CD14-positive monocyte (primary cell): Measurements from ENCODE around the gene COL17A1. TPM values are rescaled to one million over a fixed set of nuclear protein-coding genes. Genes with fewer than 3 reads are reported as not detected.

Experiments
- DNase-seq, 3 donors: peaks; one replicate each; pipeline ENCODE4 v3.0.0-alpha.2; 2011 to 2022
- H2AFZ ChIP-seq: 2 replicates; pipeline ENCODE4 v1.6.0; 2012; ENCODE audit warnings: mild to moderate bottlenecking, low read depth, low read length, inconsistent platforms; ENCODE audit not compliant: insufficient read depth, poor library complexity, severe bottlenecking
- H3K27ac ChIP-seq, 2 donors: 1 replicate in 1 of 2; 2 replicates in 1 of 2; pipeline ENCODE4 v1.5.1; 2012 to 2013; ENCODE audit warnings: low read length in 2 of 2, control low read depth in 1 of 2, inconsistent platforms in 1 of 2, low read depth in 1 of 2, mild to moderate bottlenecking in 1 of 2
- H3K27me3 ChIP-seq, 2 donors: one replicate each; pipeline versions ENCODE4 v1.6.0 to v1.6.1; 2011 to 2013; ENCODE audit warnings: low read length in 2 of 2; ENCODE audit not compliant: control insufficient read depth in 2 of 2, insufficient read depth in 2 of 2
- H3K36me3 ChIP-seq, 2 donors: replicated peaks in 1 of 2; 1 replicate in 1 of 2; 2 replicates in 1 of 2; pipeline versions ENCODE4 v1.5.1 to v1.6.1; 2012 to 2013; ENCODE audit warnings: low read length in 2 of 2, control low read depth in 1 of 2, inconsistent platforms in 1 of 2, mild to moderate bottlenecking in 1 of 2; ENCODE audit not compliant: insufficient read depth in 2 of 2, control insufficient read depth in 1 of 2
- H3K4me1 ChIP-seq, 2 donors: 1 replicate in 1 of 2; 2 replicates in 1 of 2; pipeline versions ENCODE4 v1.5.1 to v1.6.1; 2012 to 2013; ENCODE audit warnings: low read length in 2 of 2, control low read depth in 1 of 2, inconsistent platforms in 1 of 2, mild to moderate bottlenecking in 1 of 2, moderate library complexity in 1 of 2; ENCODE audit not compliant: insufficient read depth in 2 of 2, control insufficient read depth in 1 of 2
- H3K4me2 ChIP-seq: replicated peaks from 2 replicates; pipeline ENCODE3; 2012; ENCODE audit warnings: low read length, moderate library complexity, mild to moderate bottlenecking; ENCODE audit not compliant: poor library complexity, severe bottlenecking; ENCODE audit errors: extremely low read depth
- H3K4me3 ChIP-seq, 3 experiments: fragments of 200-600 bp in 1 of 3; sonication (generic) in 1 of 3; replicated peaks in 1 of 3; 1 replicate in 2 of 3; 2 replicates in 1 of 3; pipeline ENCODE4 v1.5.1; 2011 to 2013; ENCODE audit warnings: low read length in 3 of 3, mild to moderate bottlenecking in 3 of 3, control low read depth in 2 of 3, low read depth in 2 of 3, inconsistent platforms in 1 of 3, moderate library complexity in 1 of 3
- H3K79me2 ChIP-seq: 2 replicates; pipeline ENCODE4 v1.6.0; 2012; ENCODE audit warnings: mild to moderate bottlenecking, control low read depth, inconsistent platforms, low read length, moderate library complexity; ENCODE audit not compliant: insufficient read depth
- H3K9ac ChIP-seq: 2 replicates; pipeline ENCODE4 v1.6.0; 2017; ENCODE audit warnings: low read length, mild to moderate bottlenecking; ENCODE audit not compliant: insufficient read depth, poor library complexity, severe bottlenecking
- H3K9me3 ChIP-seq, 2 donors: replicated peaks in 1 of 2; 1 replicate in 1 of 2; 2 replicates in 1 of 2; pipeline versions ENCODE4 v1.5.1 to v1.6.1; 2012 to 2013; ENCODE audit warnings: low read length in 2 of 2, control low read depth in 1 of 2; ENCODE audit not compliant: control insufficient read depth in 1 of 2, insufficient read depth in 1 of 2
- H4K20me1 ChIP-seq: 2 replicates; pipeline ENCODE4 v1.6.0; 2012; ENCODE audit warnings: mild to moderate bottlenecking, low read length, control low read depth, moderate library complexity; ENCODE audit not compliant: insufficient read depth
- H3K27ac Mint-ChIP-seq, 7 donors: one replicate each; pipeline ENCODE4 v1.8.0; 2020; ENCODE audit warnings: mild to moderate bottlenecking in 7 of 7, mixed read lengths in 7 of 7, moderate library complexity in 6 of 7, inconsistent platforms in 2 of 7
- H3K27me3 Mint-ChIP-seq, 3 donors: one replicate each; pipeline ENCODE4 v1.8.0; 2021 to 2022; ENCODE audit warnings: low read depth in 3 of 3, mild to moderate bottlenecking in 3 of 3, mixed read lengths in 3 of 3, moderate library complexity in 3 of 3, inconsistent platforms in 1 of 3
- H3K36me3 Mint-ChIP-seq, 2 donors: one replicate each; pipeline ENCODE4 v1.8.0; 2020; ENCODE audit warnings: mixed read lengths in 2 of 2, inconsistent platforms in 1 of 2, mild to moderate bottlenecking in 1 of 2
- H3K4me1 Mint-ChIP-seq: one replicate; pipeline ENCODE4 v1.8.0; 2020; ENCODE audit warnings: mild to moderate bottlenecking, mixed read lengths
- H3K4me3 Mint-ChIP-seq, 2 donors: one replicate each; pipeline ENCODE4 v1.8.0; 2020; ENCODE audit warnings: mild to moderate bottlenecking in 2 of 2, mixed read lengths in 2 of 2, moderate library complexity in 1 of 2
- H3K9me3 Mint-ChIP-seq, 7 donors: one replicate each; pipeline ENCODE4 v1.8.0; 2020 to 2022; ENCODE audit warnings: mixed read lengths in 7 of 7, mild to moderate bottlenecking in 6 of 7, moderate library complexity in 6 of 7, inconsistent platforms in 2 of 7
- WGBS: methylation state at CpG from one replicate; pipeline ENCODE4 v1.1.5; 2013; ENCODE audit warnings: missing lambda C conversion rate; ENCODE audit not compliant: insufficient coverage; 5-methylcytosine and 5-hydroxymethylcytosine counted together
- intact Hi-C, 2 donors: fragments of 100-400 bp; cut with micrococcal nuclease; formaldehyde crosslinking; loops; one replicate each; pipeline versions ENCODE4 v1.15.0 to v1.15.1; 2023
- polyA plus RNA-seq, 3 donors: library from polyadenylated mRNA; depleted of rRNA in 1 of 3; unstranded in 2 of 3; stranded (reverse) in 1 of 3; fragments of 300-500 nt in 2 of 3; fragments of >200 nt in 1 of 3; fragmentation: Illumina TruSeq in 2 of 3; gene quantifications; 1 replicate in 2 of 3; 2 replicates in 1 of 3; pipeline ENCODE4 v1.2.3, GENCODE V29; 2012 to 2021
- TF ChIP-seq, protein P1 (sequence below): fragments of 200-600 bp; IDR thresholded peaks from one replicate; pipeline ENCODE4 v1.8.0; 2022; ENCODE audit warnings: antibody characterized with exemption, mild to moderate bottlenecking

Gene COL17A1
- polyA plus RNA-seq, 3 donors = not detected

DNA sequence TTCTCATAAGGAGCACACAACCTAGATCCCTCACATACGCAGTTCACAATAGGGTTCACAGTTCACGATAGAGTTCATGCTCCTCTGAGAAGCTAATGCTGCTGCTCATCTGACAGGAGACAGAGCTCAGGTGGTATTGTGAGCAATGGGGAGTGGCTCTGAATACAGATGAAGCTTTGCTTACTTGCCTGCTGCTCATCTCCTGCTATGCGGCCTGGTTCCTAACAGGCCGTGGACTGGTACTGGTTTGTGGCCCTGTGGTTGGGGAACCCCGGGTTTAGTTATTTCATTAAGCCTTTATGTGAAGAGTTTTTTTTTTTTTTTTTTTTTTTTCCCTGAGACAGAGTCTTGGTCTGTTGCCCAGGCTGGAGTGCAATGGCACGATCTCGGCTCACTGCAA is 99.3 kb downstream of the COL17A1 start:
- H3K4me2 ChIP-seq = no peak overlapping the region
- peaks cover 77% of the 10 kb centered on the region for H3K79me2 ChIP-seq
- WGBS = 89% methylated on average over 3 of the region's 7 CpGs
- H3K4me1 ChIP-seq = peaks cover 8 to 12% of the 10 kb centered on the region in 2 donors
- no peak overlapping the region for H3K27ac Mint-ChIP-seq
- H3K4me1 Mint-ChIP-seq = peaks cover 39% of the 10 kb centered on the region
- H2AFZ ChIP-seq = no peak overlapping the region
- TF ChIP-seq, protein P1, sequence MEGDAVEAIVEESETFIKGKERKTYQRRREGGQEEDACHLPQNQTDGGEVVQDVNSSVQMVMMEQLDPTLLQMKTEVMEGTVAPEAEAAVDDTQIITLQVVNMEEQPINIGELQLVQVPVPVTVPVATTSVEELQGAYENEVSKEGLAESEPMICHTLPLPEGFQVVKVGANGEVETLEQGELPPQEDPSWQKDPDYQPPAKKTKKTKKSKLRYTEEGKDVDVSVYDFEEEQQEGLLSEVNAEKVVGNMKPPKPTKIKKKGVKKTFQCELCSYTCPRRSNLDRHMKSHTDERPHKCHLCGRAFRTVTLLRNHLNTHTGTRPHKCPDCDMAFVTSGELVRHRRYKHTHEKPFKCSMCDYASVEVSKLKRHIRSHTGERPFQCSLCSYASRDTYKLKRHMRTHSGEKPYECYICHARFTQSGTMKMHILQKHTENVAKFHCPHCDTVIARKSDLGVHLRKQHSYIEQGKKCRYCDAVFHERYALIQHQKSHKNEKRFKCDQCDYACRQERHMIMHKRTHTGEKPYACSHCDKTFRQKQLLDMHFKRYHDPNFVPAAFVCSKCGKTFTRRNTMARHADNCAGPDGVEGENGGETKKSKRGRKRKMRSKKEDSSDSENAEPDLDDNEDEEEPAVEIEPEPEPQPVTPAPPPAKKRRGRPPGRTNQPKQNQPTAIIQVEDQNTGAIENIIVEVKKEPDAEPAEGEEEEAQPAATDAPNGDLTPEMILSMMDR = no peak
- peaks cover 11 to 16% of the 10 kb centered on the region in 2 donors for H3K36me3 Mint-ChIP-seq
- no peak overlapping the region for H3K9ac ChIP-seq
- no peak overlapping the region for H3K27ac ChIP-seq
- H3K36me3 ChIP-seq = peaks cover 5 to 6% of the 10 kb centered on the region in 2 donors
- H3K4me3 ChIP-seq = no peak overlapping the region
- H3K27me3 ChIP-seq = no peaks in the 10 kb centered on the region
- H4K20me1 ChIP-seq = peaks cover 87% of the 10 kb centered on the region
- no peaks in the 10 kb centered on the region for H3K9me3 Mint-ChIP-seq
- H3K9me3 ChIP-seq = no peaks in the 10 kb centered on the region
- peaks cover 0 to 1% (median 0%) of the 10 kb centered on the region in 3 donors for H3K27me3 Mint-ChIP-seq
- intact Hi-C loops = no loop called here
- DNase-seq = no peak
- no peak overlapping the region for H3K4me3 Mint-ChIP-seq

DNA sequence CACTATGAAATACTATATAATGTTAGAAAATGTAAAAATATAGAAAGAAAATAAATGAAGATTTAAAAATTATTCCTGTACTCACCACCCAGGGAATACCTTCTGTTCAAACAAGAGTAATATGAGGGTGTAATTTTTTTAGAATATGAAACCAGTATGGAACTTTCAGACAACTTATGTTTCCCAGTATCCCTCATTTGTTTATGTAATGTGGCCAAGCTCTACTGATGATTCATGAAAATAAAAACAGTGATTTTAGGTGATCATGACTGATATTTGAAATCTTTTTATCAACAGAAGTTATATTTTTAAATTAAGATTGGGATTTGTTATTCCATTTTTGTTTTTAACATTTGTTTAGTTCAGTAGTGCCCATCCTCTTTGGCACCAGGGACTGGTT is 100.0 kb downstream of the COL17A1 start:
- H3K27me3 ChIP-seq = no peaks in the 10 kb centered on the region
- Mint-ChIP-seq H3K27me3 (peaks cover 0 to 1% (median 0%) of the 10 kb centered on the region in 3 donors), H3K9me3 (no peaks in the 10 kb centered on the region), H3K4me1 (peaks cover 44% of the 10 kb centered on the region), H3K27ac (no peak overlapping the region), H3K4me3 (no peak overlapping the region), H3K36me3 (peaks cover 11 to 14% of the 10 kb centered on the region in 2 donors)
- intact Hi-C loops = no loop called here
- no peak overlapping the region for H3K9ac ChIP-seq
- no peak overlapping the region for H3K4me3 ChIP-seq
- peaks cover 93% of the 10 kb centered on the region for H4K20me1 ChIP-seq
- H3K9me3 ChIP-seq = no peaks in the 10 kb centered on the region
- peaks cover 2% of the 10 kb centered on the region in 2 donors for H3K36me3 ChIP-seq
- no peak for DNase-seq
- peaks cover 8 to 13% of the 10 kb centered on the region in 2 donors for H3K4me1 ChIP-seq
- H3K4me2 ChIP-seq = no peak overlapping the region
- peaks cover 83% of the 10 kb centered on the region for H3K79me2 ChIP-seq
- H2AFZ ChIP-seq = no peak overlapping the region
- TF ChIP-seq, protein P1 = no peak
- H3K27ac ChIP-seq = no peak overlapping the region
